ENCODE measurements around the gene CNBP.
A peak's percentile ranks its signal among the peaks of the same experiment; 100 is the strongest.

Gene CNBP

GRCh38 chr3:129130291-129130813, 53.3 kb downstream of the CNBP start:
- DNase-seq = no peak

GRCh38 chr3:129128357-129129155, 55.1 kb downstream of the CNBP start:
- no peak for DNase-seq

- DNase-seq = no peak
Observed at GRCh38 chr3:129126726-129127280, 56.9 kb downstream of the CNBP start.

GRCh38 chr3:129123314-129124060, 60.2 kb downstream of the CNBP start:
- no peak for DNase-seq

- no peak for DNase-seq
Observed at GRCh38 chr3:129122412-129123011, 61.2 kb downstream of the CNBP start.

- DNase-seq = peak; percentile 89
Observed at GRCh38 chr3:129121792-129122411, 61.8 kb downstream of the CNBP start, which contains the start of gene RAB43. TSS of gene RAB43 (minus strand) at chr3:129121804. CDS start at chr3:129121489, 315 bp downstream.

GRCh38 chr3:129121016-129121791, 62.5 kb downstream of the CNBP start:
- DNase-seq = no peak

GRCh38 chr3:129120254-129121004, 63.3 kb downstream of the CNBP start:
- DNase-seq = peak; percentile 91

- DNase-seq = no peak
Observed at GRCh38 chr3:129119365-129120100, 64.2 kb downstream of the CNBP start.

- peak; percentile 49 for DNase-seq
Observed at GRCh38 chr3:129118745-129119144, 65.0 kb downstream of the CNBP start.

All from CD4-positive, alpha-beta T cell treated with Interleukin-15 for 1 hour (primary cell).